GM18951 (cell line): ENCODE measurements around the gene RNF20.
"Not testable (repeated sequence)": the region's sequence is repeated elsewhere in the genome, so short reads cannot be mapped to it uniquely, and the experiment has no call there.

Experiments
- POLR2A ChIP-seq: IDR thresholded peaks from 4 replicates; pipeline ENCODE4 v1.6.1; 2011; ENCODE audit warnings: mild to moderate bottlenecking; ENCODE audit not compliant: insufficient read length, insufficient read depth; ENCODE audit errors: extremely low read depth
- in situ Hi-C: fragments of 300-500 bp; cut with MboI; formaldehyde crosslinking; loops from one replicate; pipeline ENCODE4 v1.12.0; 2022; ENCODE audit warnings: low sequenced_read_pairs, mixed read lengths, inconsistent platforms; ENCODE audit not compliant: unreplicated experiment

The RNF20 gene

GRCh38 chr9:101586651-101587050 is 53.0 kb downstream of the RNF20 start:
- TF ChIP-seq POLR2A = no peak
- in situ Hi-C loops = no loop called here

DNA sequence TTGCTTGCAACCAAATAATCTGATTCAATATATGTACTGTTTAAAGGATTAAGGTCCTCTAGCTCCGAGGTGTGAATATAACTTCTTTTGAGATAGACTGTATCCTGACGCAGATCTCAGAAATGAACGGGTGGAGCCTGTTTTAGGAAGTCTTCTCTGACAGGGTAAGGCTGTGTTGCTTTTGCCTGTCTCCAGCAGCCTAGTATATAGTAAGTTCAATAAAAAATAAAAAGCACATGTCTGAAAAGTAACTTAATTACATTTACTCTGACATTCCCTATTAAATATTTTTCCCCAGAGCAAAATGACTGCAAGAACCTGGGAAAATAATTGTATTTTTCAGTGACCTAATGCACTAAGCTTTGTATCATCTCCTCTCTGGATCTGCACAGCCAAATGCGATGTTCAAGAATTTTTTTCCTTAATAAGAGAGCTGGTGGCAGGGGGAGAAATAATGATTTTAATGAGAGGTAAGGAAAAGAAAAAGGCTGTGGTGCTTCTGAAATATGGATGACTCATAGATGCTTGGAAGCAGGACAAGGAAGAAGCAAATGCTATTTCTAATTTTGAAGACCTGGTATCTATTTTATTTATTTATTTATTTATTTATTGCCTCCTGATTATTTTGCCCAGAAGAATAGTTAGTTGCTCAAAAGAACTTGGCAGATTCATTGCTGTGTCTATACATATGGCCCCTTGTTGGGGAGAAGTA is 53.8 kb downstream of the RNF20 start:
- in situ Hi-C loops = no loop called here
- TF ChIP-seq POLR2A = no peak

DNA sequence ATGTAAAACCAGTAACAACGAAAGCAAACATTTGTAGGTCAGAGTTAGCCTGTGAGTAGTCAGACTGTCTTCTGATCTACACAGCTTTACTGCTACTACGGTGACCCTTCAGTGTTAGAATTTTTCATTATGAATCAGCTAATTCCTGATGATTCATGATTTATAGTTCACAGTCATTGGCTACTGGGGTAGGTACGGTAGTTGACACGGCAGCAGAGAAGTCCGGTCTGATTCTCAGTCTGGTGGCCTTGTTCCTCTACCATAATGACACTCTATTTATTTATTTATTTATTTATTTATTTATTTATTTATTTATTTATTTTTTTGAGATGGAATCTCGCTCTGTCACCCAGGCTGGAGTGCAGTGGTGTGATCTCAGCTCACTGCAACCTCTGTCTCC is 56.4 kb downstream of the RNF20 start:
- in situ Hi-C loops = not testable (repeated sequence)

DNA sequence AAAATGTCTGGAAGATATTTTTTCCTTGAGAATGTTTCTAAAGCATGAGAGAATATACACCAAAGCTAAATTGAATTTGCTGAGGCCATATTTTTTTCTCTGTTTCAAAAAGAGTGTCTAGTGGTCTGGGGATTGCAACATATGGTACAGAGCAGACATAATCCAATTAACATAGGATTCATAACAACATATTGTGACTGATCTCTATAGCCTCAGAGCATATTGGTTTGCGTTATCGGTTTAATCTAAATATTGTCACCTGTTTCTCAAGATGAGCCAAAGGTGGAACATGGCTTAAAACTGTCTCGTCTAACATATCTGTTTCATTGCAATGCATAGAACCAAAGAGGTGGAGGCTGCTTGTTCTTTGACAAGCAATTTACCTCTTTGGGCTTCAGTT is 57.2 kb downstream of the RNF20 start:
- TF ChIP-seq POLR2A = no peak
- in situ Hi-C loops = no loop called here

GRCh38 chr9:101591787-101592446 is 58.3 kb downstream of the RNF20 start:
- no peak for TF ChIP-seq POLR2A
- in situ Hi-C loops = no loop called here

- in situ Hi-C loops = no loop called here
- TF ChIP-seq POLR2A = no peak
Observed at GRCh38 chr9:101592788-101593187, 59.1 kb downstream of the RNF20 start.

- in situ Hi-C loops = no loop called here
Observed at GRCh38 chr9:101593345-101593744, 59.7 kb downstream of the RNF20 start.

DNA sequence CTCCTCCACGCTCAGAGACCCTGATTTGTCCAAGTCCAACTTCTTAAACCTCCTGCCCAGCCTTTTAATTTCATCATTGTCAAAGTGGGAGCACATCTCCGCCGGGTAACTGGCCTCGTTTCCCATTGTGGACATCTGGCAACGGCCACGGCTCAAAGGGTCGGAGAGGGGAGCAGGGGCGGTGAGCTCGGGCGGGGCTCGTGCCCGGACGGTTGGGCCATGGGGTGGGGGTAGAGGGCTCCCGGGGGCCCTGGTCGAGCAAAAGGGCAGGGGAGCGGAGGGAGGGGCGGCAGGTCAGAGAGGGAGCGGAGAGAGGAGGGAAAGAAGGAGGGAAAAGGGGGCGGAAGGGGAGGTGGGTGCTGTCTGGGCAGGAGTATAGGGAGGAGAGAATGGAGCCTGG is 61.1 kb downstream of the RNF20 start, which contains the start of gene PPP3R2:
PPP3R2 (minus strand) TSS at position 174 of the 400 bp plus-strand sequence; CDS start at position 126, 48 bp downstream.
- in situ Hi-C loops = no loop called here
- TF ChIP-seq POLR2A = no peak

More at GRCh38 chr9:101593345-101593744, 59.7 kb downstream of the RNF20 start:
- no peak for TF ChIP-seq POLR2A

DNA sequence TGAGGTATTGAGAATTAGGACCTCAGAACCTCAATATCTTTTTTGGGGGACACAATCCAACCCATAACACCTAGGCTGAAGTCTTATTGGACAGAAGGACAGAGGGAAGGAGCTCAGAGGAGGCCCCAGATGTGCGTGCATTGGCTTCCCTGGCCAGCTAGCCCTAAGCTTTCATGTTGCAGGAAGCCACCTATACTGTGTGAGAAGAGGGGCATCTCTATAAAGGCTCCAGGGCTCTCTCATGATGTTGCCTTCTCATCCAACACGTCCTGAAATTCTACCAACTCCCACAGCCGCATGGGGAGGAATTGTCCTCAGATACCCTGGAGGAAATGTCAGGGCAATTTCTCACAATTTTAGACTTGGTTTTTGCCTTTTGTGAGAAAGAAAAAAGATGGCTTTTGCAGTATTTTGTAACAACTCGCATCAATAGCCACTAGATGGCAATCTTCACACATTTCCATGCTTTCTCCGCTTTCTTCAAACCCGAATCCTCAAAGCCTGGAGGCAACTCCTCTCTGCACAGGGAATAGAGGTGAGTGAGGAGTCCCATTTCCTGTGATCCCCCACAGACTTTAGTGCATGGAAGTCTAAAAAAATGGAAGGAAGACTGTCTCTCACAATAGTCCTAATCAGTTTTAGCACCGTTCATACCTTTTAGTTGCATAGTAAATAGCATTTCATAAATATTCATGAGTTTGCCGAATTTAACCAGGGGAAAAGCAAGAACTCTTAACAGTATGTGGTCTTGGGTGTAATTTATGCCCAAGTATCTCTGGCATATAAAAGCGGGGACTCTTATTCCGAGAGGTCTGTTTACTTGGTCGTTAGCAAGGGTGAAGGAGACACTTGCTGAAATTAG is 68.5 kb downstream of the RNF20 start:
- no peak for TF ChIP-seq POLR2A
- in situ Hi-C loops = no loop called here

DNA sequence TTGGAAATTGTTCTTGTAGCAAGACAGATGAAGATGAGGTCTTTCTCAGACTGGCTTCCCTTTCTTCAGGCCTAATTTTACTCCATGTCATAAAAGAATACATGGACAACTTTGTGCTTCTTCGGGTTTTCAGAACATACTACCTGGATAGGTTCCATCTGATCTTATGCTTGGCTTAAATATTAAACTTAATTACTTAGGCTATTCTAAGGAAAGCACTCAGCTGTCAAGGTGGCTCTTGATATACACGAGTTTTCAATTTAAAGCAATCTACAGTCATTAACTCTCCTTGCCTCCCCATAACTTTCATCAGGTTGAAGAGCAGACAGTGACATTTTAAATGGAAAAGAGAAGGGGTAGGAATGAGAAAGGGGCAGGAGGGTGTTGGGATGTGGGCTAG is 70.6 kb downstream of the RNF20 start:
- TF ChIP-seq POLR2A = no peak
- in situ Hi-C loops = no loop called here

DNA sequence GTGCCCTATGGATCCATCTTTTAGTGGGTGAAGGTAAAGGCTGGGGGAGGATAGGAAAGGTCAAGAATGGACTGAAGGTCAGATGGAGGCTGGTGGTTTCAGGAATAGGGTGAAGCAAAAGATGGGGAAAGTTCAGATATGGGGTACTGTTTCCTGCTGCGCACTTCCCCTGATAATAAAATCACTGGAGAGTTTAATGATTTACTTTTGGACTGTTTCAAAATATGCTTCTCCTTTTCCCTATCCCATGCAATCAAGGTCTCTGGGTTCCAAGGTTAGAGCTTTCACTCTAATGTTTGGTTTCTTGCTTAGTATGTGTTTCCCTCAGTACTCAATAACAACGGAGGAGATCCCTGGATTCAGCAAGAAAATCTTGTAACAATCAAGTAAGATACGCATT is 71.9 kb downstream of the RNF20 start:
- no peak for TF ChIP-seq POLR2A
- in situ Hi-C loops = no loop called here
